MM.1S (cell line): Measurements from ENCODE around the gene GSTM4.

ENCODE experiments used
- DNase-seq: peaks from one replicate; pipeline ENCODE4 v3.0.0-alpha.2; 2015
- H2AFZ ChIP-seq: fragments of 300-600 bp; sonication (generic); 2 replicates; pipeline ENCODE4 v1.6.0; 2016; ENCODE audit warnings: antibody characterized with exemption, low read length
- H3F3A ChIP-seq: fragments of 300-600 bp; sonication (generic); 2 replicates; pipeline ENCODE4 v1.6.1; 2016; ENCODE audit warnings: mild to moderate bottlenecking, antibody characterized with exemption, low read length, moderate library complexity, mixed read lengths; ENCODE audit not compliant: insufficient read depth
- H3K27ac ChIP-seq: fragments of 300-600 bp; sonication (generic); 2 replicates; pipeline ENCODE4 v1.5.1; 2016; ENCODE audit warnings: mild to moderate bottlenecking, low read length
- H3K27me3 ChIP-seq: fragments of 300-600 bp; sonication (generic); replicated peaks from 2 replicates; pipeline ENCODE4 v1.6.0; 2016; ENCODE audit warnings: low read length; ENCODE audit not compliant: insufficient read depth
- H3K36me3 ChIP-seq: fragments of 300-600 bp; sonication (generic); replicated peaks from 2 replicates; pipeline ENCODE4 v1.6.1; 2016; ENCODE audit warnings: mild to moderate bottlenecking, low read length, mixed read lengths; ENCODE audit not compliant: insufficient read depth
- H3K4me1 ChIP-seq: fragments of 300-600 bp; sonication (generic); 2 replicates; pipeline ENCODE4 v1.6.1; 2016; ENCODE audit warnings: low read length, mixed read lengths
- H3K4me2 ChIP-seq: fragments of 300-600 bp; sonication (generic); 2 replicates; pipeline ENCODE4 v1.6.0; 2016; ENCODE audit warnings: low read depth, low read length
- H3K4me3 ChIP-seq: fragments of 300-600 bp; sonication (generic); 2 replicates; pipeline ENCODE4 v1.5.1; 2016; ENCODE audit warnings: low read length, mixed read lengths
- H3K79me2 ChIP-seq: fragments of 300-600 bp; sonication (generic); 2 replicates; pipeline ENCODE4 v1.6.1; 2016; ENCODE audit warnings: mixed run types, low read length, mixed read lengths
- H3K9ac ChIP-seq: fragments of 300-600 bp; sonication (generic); 2 replicates; pipeline ENCODE4 v1.6.1; 2016; ENCODE audit warnings: low read length, mixed read lengths
- H3K9me2 ChIP-seq: fragments of 300-600 bp; sonication (generic); replicated peaks from 2 replicates; pipeline ENCODE4 v1.6.1; 2016; ENCODE audit warnings: mild to moderate bottlenecking, low read length, mixed read lengths; ENCODE audit not compliant: insufficient read depth
- H3K9me3 ChIP-seq: fragments of 300-600 bp; sonication (generic); replicated peaks from 2 replicates; pipeline ENCODE4 v1.6.1; 2016; ENCODE audit warnings: mild to moderate bottlenecking, low read length, mixed read lengths; ENCODE audit not compliant: insufficient read depth
- H4K20me1 ChIP-seq: fragments of 300-600 bp; sonication (generic); 2 replicates; pipeline ENCODE4 v1.6.1; 2016; ENCODE audit warnings: mild to moderate bottlenecking, low read length, moderate library complexity, mixed read lengths; ENCODE audit not compliant: insufficient read depth
- CTCF ChIP-seq: fragments of 300-600 bp; sonication (generic); IDR thresholded peaks from 2 replicates; pipeline ENCODE4 v1.5.1; 2016; ENCODE audit warnings: antibody characterized with exemption, low read length, mixed read lengths
- EZH2 ChIP-seq: fragments of 300-600 bp; sonication (generic); optimal IDR thresholded peaks from 2 replicates; pipeline ENCODE3; 2017; ENCODE audit warnings: low read depth, mild to moderate bottlenecking, antibody characterized with exemption, low read length, mixed read lengths
- EZH2phosphoT487 ChIP-seq: fragments of 300-600 bp; sonication (generic); IDR thresholded peaks from 2 replicates; pipeline ENCODE4 v1.6.1; 2018; ENCODE audit warnings: antibody characterized with exemption, low read length

The GSTM4 gene

GRCh38 chr1:109625601-109626560 lies 30.0 kb upstream of the GSTM4 start:
- Histone ChIP-seq H2AFZ (no peak overlapping the region), H3K9ac (no peak overlapping the region), H3K79me2 (peaks cover 23% of the 10 kb centered on the region), H3K27ac (no peak overlapping the region), H3K36me3 (no peaks in the 10 kb centered on the region), H3K4me3 (no peak overlapping the region), H3K4me2 (no peak overlapping the region), H3K4me1 (no peaks in the 10 kb centered on the region), H3K9me3 (no peaks in the 10 kb centered on the region), H3K9me2 (no peaks in the 10 kb centered on the region), H3K27me3 (no peaks in the 10 kb centered on the region), H3F3A (no peaks in the 10 kb centered on the region), H4K20me1 (no peaks in the 10 kb centered on the region)
- DNase-seq = no peak
- no peak for TF ChIP-seq EZH2phosphoT487

GRCh38 chr1:109626682-109627408 lies 29.1 kb upstream of the GSTM4 start:
- H3K9ac ChIP-seq = no peak overlapping the region
- no peak overlapping the region for H3K4me2 ChIP-seq
- H3K9me3 ChIP-seq = no peaks in the 10 kb centered on the region
- H3K4me3 ChIP-seq = no peak overlapping the region
- no peaks in the 10 kb centered on the region for H3K4me1 ChIP-seq
- H3K9me2 ChIP-seq = no peaks in the 10 kb centered on the region
- H3K79me2 ChIP-seq = peaks cover 18% of the 10 kb centered on the region
- no peaks in the 10 kb centered on the region for H4K20me1 ChIP-seq
- no peaks in the 10 kb centered on the region for H3K27me3 ChIP-seq
- H2AFZ ChIP-seq = no peak overlapping the region
- H3K36me3 ChIP-seq = no peaks in the 10 kb centered on the region
- H3F3A ChIP-seq = no peaks in the 10 kb centered on the region
- no peak for DNase-seq
- TF ChIP-seq CTCF = no peak
- no peak for TF ChIP-seq EZH2
- no peak for TF ChIP-seq EZH2phosphoT487
- no peak overlapping the region for H3K27ac ChIP-seq

GRCh38 chr1:109627692-109628399 lies 28.1 kb upstream of the GSTM4 start:
- no peak overlapping the region for H2AFZ ChIP-seq
- H3K4me2 ChIP-seq = no peak overlapping the region
- H4K20me1 ChIP-seq = no peaks in the 10 kb centered on the region
- H3K36me3 ChIP-seq = no peaks in the 10 kb centered on the region
- H3K9ac ChIP-seq = no peak overlapping the region
- no peaks in the 10 kb centered on the region for H3K9me2 ChIP-seq
- TF ChIP-seq EZH2phosphoT487 (no peak), EZH2 (no peak), CTCF (no peak)
- no peaks in the 10 kb centered on the region for H3K4me1 ChIP-seq
- H3F3A ChIP-seq = no peaks in the 10 kb centered on the region
- no peaks in the 10 kb centered on the region for H3K9me3 ChIP-seq
- H3K27me3 ChIP-seq = no peaks in the 10 kb centered on the region
- no peak overlapping the region for H3K4me3 ChIP-seq
- no peak for DNase-seq
- H3K79me2 ChIP-seq = peaks cover 8% of the 10 kb centered on the region
- no peak overlapping the region for H3K27ac ChIP-seq
